ENCODE measurements around the gene GATA5. TPM values are rescaled to one million over a fixed set of nuclear protein-coding genes. Genes with fewer than 3 reads are reported as not detected.

GATA5 gene
- total and polyA plus RNA-seq, 2 donors (not counting 3 experiments of a cell fraction or from before 2014, with no cell fraction given) = not detected

DNA sequence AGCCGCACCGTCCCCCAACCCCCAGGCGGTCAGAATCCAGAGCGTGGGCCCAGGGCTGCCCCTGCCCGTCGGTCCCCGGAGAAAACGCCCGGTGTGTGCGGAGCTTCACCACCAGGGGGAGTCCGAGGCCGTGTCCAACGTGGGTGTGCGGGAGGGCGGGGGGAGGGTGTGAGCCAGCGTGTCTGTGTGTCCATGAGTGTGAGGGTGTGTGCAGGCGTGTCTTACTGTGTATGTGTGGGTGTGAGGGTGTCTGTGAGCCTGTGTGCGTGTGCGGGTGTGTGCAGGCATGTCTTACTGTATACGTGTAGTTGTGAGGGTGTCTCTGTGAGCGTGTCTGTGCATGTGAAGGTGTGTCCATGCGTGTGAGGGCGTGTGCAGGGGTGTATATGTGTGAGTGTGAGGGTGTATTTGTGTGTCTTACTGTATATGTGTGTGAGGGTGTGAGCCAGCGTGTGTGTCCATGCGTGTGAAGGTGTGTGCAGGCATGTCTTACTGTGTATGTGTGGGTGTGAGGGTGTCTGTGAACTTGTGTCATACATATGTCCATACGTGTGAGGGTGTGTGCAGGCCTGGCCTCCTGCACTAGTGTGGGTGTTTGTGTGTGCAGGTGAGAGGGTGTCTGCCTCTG, 24.6 kb upstream of the GATA5 start:
- no peaks in the 10 kb centered on the region for H3K27me3 ChIP-seq (ENCODE audit: control insufficient read depth in 2 of 2, insufficient read depth in 2 of 2, low read length in 2 of 2)
- POLR2A ChIA-PET = no interaction called here
- H4K20me1 ChIP-seq (replicated peaks; ENCODE audit: control insufficient read depth, extremely low read depth, insufficient read depth, low read length) = no peaks in the 10 kb centered on the region
- no peaks in the 10 kb centered on the region for H3K9me1 ChIP-seq (replicated peaks; ENCODE audit: control insufficient read depth, extremely low read depth, insufficient read depth, low read length)
- H3K9ac ChIP-seq (replicated peaks; ENCODE audit: extremely low read depth, insufficient read depth, low read length) = no peak overlapping the region
- DNase-seq (ENCODE audit: low read depth, low spot score) = peak; percentile 42
- intact Hi-C loops (cut with micrococcal nuclease) (loop anchor here (1.0 to 5.0 kb wide), 3 partner anchors 117 to 307 kb away; no protein-coding TSS in a partner anchor), dilution Hi-C loops (cut with MboI; ENCODE audit: extremely low pct_ligation_motif_present, low sequenced_read_pairs) (no loop called here)
- H3K79me2 ChIP-seq (ENCODE audit: control insufficient read depth, insufficient read depth, low read length) = no peaks in the 10 kb centered on the region
- no peak overlapping the region for H3K27ac ChIP-seq (ENCODE audit: insufficient read depth, low read depth, low read length)
- no peaks in the 10 kb centered on the region for H3K4me1 ChIP-seq (ENCODE audit: control insufficient read depth, extremely low read depth, insufficient read depth, low read length)
- TF ChIP-seq POLR2AphosphoS5 (IDR thresholded peaks at IDR 0.05; ENCODE audit: insufficient read depth, low read depth, low read length) (no peak), CTCF (IDR thresholded peaks at IDR 0.05; ENCODE audit: extremely low read depth in 1 of 2, insufficient read depth in 1 of 2, low read depth in 1 of 2, low read length in 2 of 2) (peak; percentile 77 to 96)
- H3K4me3 ChIP-seq (replicated peaks in 1 of 3; ENCODE audit: insufficient read depth in 1 of 3, low read depth in 1 of 3, low read length in 3 of 3) = no peak overlapping the region
- CTCF ChIA-PET = interaction anchor here (0.6 to 2.1 kb wide), 30 partner anchors 8 to 489 kb away, joined by 3 to 107 read pairs (median 4); partner anchors contain the start of genes CABLES2, RBBP8NL and SLCO4A1
- H3K4me2 ChIP-seq (ENCODE audit: insufficient read depth, low read length) = no peak overlapping the region
- H2AFZ ChIP-seq (ENCODE audit: low read depth, low read length) = no peak overlapping the region
- peak; percentile 89 for FAIRE-seq
- no peaks in the 10 kb centered on the region for H3K36me3 ChIP-seq (ENCODE audit: control insufficient read depth in 2 of 2, extremely low read depth in 1 of 2, insufficient read depth in 2 of 2, low read length in 2 of 2)
- no peaks in the 10 kb centered on the region for H3K9me3 ChIP-seq (replicated peaks; ENCODE audit: control insufficient read depth, insufficient read depth, low read length)
- no TSS peak for BruUV-seq (replicated peaks)

GRCh38 chr20:62499758-62500236, 24.0 kb upstream of the GATA5 start:
- H3K4me3 ChIP-seq (replicated peaks in 1 of 3; ENCODE audit: insufficient read depth in 1 of 3, low read depth in 1 of 3, low read length in 3 of 3) = no peak overlapping the region
- no peak overlapping the region for H2AFZ ChIP-seq (ENCODE audit: low read depth, low read length)
- intact Hi-C loops (cut with micrococcal nuclease) (loop anchor here (1.0 to 5.0 kb wide), 3 partner anchors 118 to 308 kb away; no protein-coding TSS in a partner anchor), dilution Hi-C loops (cut with MboI; ENCODE audit: extremely low pct_ligation_motif_present, low sequenced_read_pairs) (no loop called here)
- FAIRE-seq (no peak), DNase-seq (ENCODE audit: low read depth, low spot score) (no peak)
- no peaks in the 10 kb centered on the region for H3K9me3 ChIP-seq (replicated peaks; ENCODE audit: control insufficient read depth, insufficient read depth, low read length)
- H3K9me1 ChIP-seq (replicated peaks; ENCODE audit: control insufficient read depth, extremely low read depth, insufficient read depth, low read length) = no peaks in the 10 kb centered on the region
- H3K27me3 ChIP-seq (ENCODE audit: control insufficient read depth in 2 of 2, insufficient read depth in 2 of 2, low read length in 2 of 2) = no peaks in the 10 kb centered on the region
- ChIA-PET CTCF (interaction anchor here (0.6 to 2.1 kb wide), 32 partner anchors 9 to 489 kb away, joined by 3 to 107 read pairs (median 4); partner anchors contain the start of genes CABLES2, RBBP8NL and SLCO4A1), POLR2A (no interaction called here)
- no TSS peak for BruUV-seq (replicated peaks)
- H3K36me3 ChIP-seq (ENCODE audit: control insufficient read depth in 2 of 2, extremely low read depth in 1 of 2, insufficient read depth in 2 of 2, low read length in 2 of 2) = no peaks in the 10 kb centered on the region
- no peak overlapping the region for H3K27ac ChIP-seq (ENCODE audit: insufficient read depth, low read depth, low read length)
- H4K20me1 ChIP-seq (replicated peaks; ENCODE audit: control insufficient read depth, extremely low read depth, insufficient read depth, low read length) = no peaks in the 10 kb centered on the region
- no peaks in the 10 kb centered on the region for H3K79me2 ChIP-seq (ENCODE audit: control insufficient read depth, insufficient read depth, low read length)
- no peak overlapping the region for H3K9ac ChIP-seq (replicated peaks; ENCODE audit: extremely low read depth, insufficient read depth, low read length)
- TF ChIP-seq CTCF (IDR thresholded peaks at IDR 0.05; ENCODE audit: extremely low read depth in 1 of 2, insufficient read depth in 1 of 2, low read depth in 1 of 2, low read length in 2 of 2) = no peak
- TF ChIP-seq POLR2AphosphoS5 (IDR thresholded peaks at IDR 0.05; ENCODE audit: insufficient read depth, low read depth, low read length) = no peak
- TF ChIP-seq MAX (IDR thresholded peaks at IDR 0.05; ENCODE audit: insufficient read depth, insufficient read length) = no peak
- no peak for TF ChIP-seq POLR2A (IDR thresholded peaks at IDR 0.05; ENCODE audit: low read depth, low read length)
- no peak for TF ChIP-seq EZH2 (IDR thresholded peaks at IDR 0.05; ENCODE audit: borderline replicate concordance, low read depth, low read length, severe bottlenecking)
- TF ChIP-seq JUN (IDR thresholded peaks at IDR 0.05; ENCODE audit: borderline replicate concordance, insufficient read depth, insufficient read length, low read depth) = no peak
- TF ChIP-seq GATA2 (IDR thresholded peaks at IDR 0.05; ENCODE audit: insufficient read depth, insufficient read length, low read depth, low read length) = no peak
- no peak for TF ChIP-seq FOS (IDR thresholded peaks at IDR 0.05; ENCODE audit: borderline replicate concordance, insufficient read depth, low read length)
- no peak for TF ChIP-seq MYC (IDR thresholded peaks at IDR 0.05; ENCODE audit: low read depth, low read length)
- no peaks in the 10 kb centered on the region for H3K4me1 ChIP-seq (ENCODE audit: control insufficient read depth, extremely low read depth, insufficient read depth, low read length)
- H3K4me2 ChIP-seq (ENCODE audit: insufficient read depth, low read length) = no peak overlapping the region

All from endothelial cell of umbilical vein (primary cell).